SK-N-SH (cell line): ENCODE data around the gene CTCF. TPM values are rescaled to one million over a fixed set of nuclear protein-coding genes. Genes with fewer than 3 reads are reported as not detected.

Experiments
- CTCF ChIA-PET: fragments of 300-600, 350-600 bp; formaldehyde crosslinking; extraction: SDS; loops from one replicate; lab custom pipeline; 2021; lab: Yijun Ruan, JAX
- POLR2A ChIA-PET: fragments of 350-600 bp; sonication (Branson Sonifier 250); formaldehyde crosslinking; extraction: SDS; loops from one replicate; lab custom pipeline; 2020; ENCODE audit warnings: antibody characterized with exemption, inconsistent platforms; lab: Yijun Ruan, JAX
- DNase-seq: peaks from one replicate; pipeline ENCODE4 v3.0.0; 2012
- H2AFZ ChIP-seq: fragments of 200-600 bp; sonication (generic); 2 replicates; pipeline ENCODE4 v1.8.1; 2016; ENCODE audit warnings: antibody characterized with exemption, mild to moderate bottlenecking, low read depth
- H3F3A ChIP-seq: fragments of 200-600 bp; sonication (generic); replicated peaks from 2 replicates; pipeline ENCODE3; 2016; ENCODE audit warnings: antibody characterized with exemption, mild to moderate bottlenecking; ENCODE audit not compliant: insufficient read depth
- H3K27ac ChIP-seq, 2 experiments: fragments of 200-500 bp in 1 of 2; fragments of 200-600 bp in 1 of 2; sonication (Bioruptor generic) in 1 of 2; sonication (generic), shearing (Covaris generic) in 1 of 2; 2 replicates each; pipeline versions ENCODE4 v1.5.1 to v1.6.1; 2014 to 2016; ENCODE audit warnings: low read depth in 2 of 2, inconsistent platforms in 1 of 2, low read length in 1 of 2, mild to moderate bottlenecking in 1 of 2, mixed read lengths in 1 of 2
- H3K27me3 ChIP-seq: fragments of 200-600 bp; sonication (generic), shearing (Covaris generic); 2 replicates; pipeline ENCODE4 v1.6.1; 2016; ENCODE audit warnings: mixed run types; ENCODE audit not compliant: insufficient read depth
- H3K36me3 ChIP-seq, 2 experiments: fragments of 200-500 bp in 1 of 2; fragments of 200-600 bp in 1 of 2; sonication (Bioruptor generic) in 1 of 2; sonication (generic) in 1 of 2; replicated peaks in 1 of 2; 2 replicates each; pipeline versions ENCODE3 to v1.5.1; 2014 to 2016; ENCODE audit warnings: low read length in 1 of 2, mild to moderate bottlenecking in 1 of 2; ENCODE audit not compliant: insufficient read depth in 2 of 2, control insufficient read depth in 1 of 2
- H3K4me1 ChIP-seq, 2 experiments: fragments of 200-500 bp in 1 of 2; fragments of 200-600 bp in 1 of 2; sonication (Bioruptor generic) in 1 of 2; sonication (generic), shearing (Covaris generic) in 1 of 2; 2 replicates each; pipeline versions ENCODE4 v1.5.1 to v1.6.1; 2014 to 2016; ENCODE audit warnings: low read depth in 1 of 2, low read length in 1 of 2, mixed run types in 1 of 2; ENCODE audit not compliant: insufficient read depth in 2 of 2, control insufficient read depth in 1 of 2
- H3K4me2 ChIP-seq: fragments of 200-600 bp; sonication (generic), shearing (Covaris generic); 2 replicates; pipeline ENCODE4 v1.6.1; 2017; ENCODE audit warnings: mixed run types
- H3K4me3 ChIP-seq, 2 experiments: fragments of 200-500 bp in 1 of 2; fragments of 200-600 bp in 1 of 2; sonication (Bioruptor generic) in 1 of 2; sonication (generic), shearing (Covaris generic) in 1 of 2; 2 replicates each; pipeline versions ENCODE4 v1.5.1 to v1.8.1; 2014 to 2016; ENCODE audit warnings: low read depth in 2 of 2, inconsistent platforms in 1 of 2, low read length in 1 of 2, mild to moderate bottlenecking in 1 of 2, mixed read lengths in 1 of 2, moderate library complexity in 1 of 2
- H3K79me2 ChIP-seq: fragments of 200-600 bp; sonication (generic); 2 replicates; pipeline ENCODE4 v1.8.1; 2017; ENCODE audit warnings: mild to moderate bottlenecking; ENCODE audit not compliant: insufficient read depth
- H3K9ac ChIP-seq: fragments of 200-600 bp; sonication (generic); 2 replicates; pipeline ENCODE4 v1.6.1; 2017; ENCODE audit warnings: mixed run types
- H3K9me2 ChIP-seq: fragments of 200-600 bp; sonication (generic); 2 replicates; pipeline ENCODE4 v1.6.1; 2017; ENCODE audit warnings: mixed run types
- H3K9me3 ChIP-seq: fragments of 200-600 bp; sonication (generic); 2 replicates; pipeline ENCODE4 v1.6.1; 2017; ENCODE audit warnings: mixed run types, mild to moderate bottlenecking, moderate library complexity
- H4K20me1 ChIP-seq: fragments of 200-600 bp; sonication (generic); 2 replicates; pipeline ENCODE4 v1.6.1; 2017; ENCODE audit warnings: mild to moderate bottlenecking, mixed run types; ENCODE audit not compliant: insufficient read depth
- CHD2 ChIP-seq: fragments of 150-350 bp; IDR thresholded peaks from 2 replicates; pipeline ENCODE4 v1.6.1; 2018; ENCODE audit warnings: low read length; ENCODE audit not compliant: partially characterized antibody
- CTCF ChIP-seq: fragments of 200-600 bp; sonication (generic); IDR thresholded peaks from 2 replicates; pipeline ENCODE4 v1.6.1; 2017; ENCODE audit warnings: antibody characterized with exemption, mild to moderate bottlenecking, moderate library complexity
- EZH2phosphoT487 ChIP-seq: fragments of 200-600 bp; sonication (generic); IDR thresholded peaks from 2 replicates; pipeline ENCODE4 v1.6.1; 2017; ENCODE audit warnings: low read depth, mixed run types, mild to moderate bottlenecking, antibody characterized with exemption, moderate library complexity, borderline replicate concordance
- FOXJ3 ChIP-seq: sonication (generic); formaldehyde crosslinking; IDR thresholded peaks from 2 replicates; pipeline ENCODE4 v1.5.1; 2020; ENCODE audit warnings: mild to moderate bottlenecking, missing genetic modification reagents
- GABPA ChIP-seq: IDR thresholded peaks from 2 replicates; pipeline ENCODE4 v1.4.0; 2012; ENCODE audit warnings: low read depth, mild to moderate bottlenecking
- JUND ChIP-seq: IDR thresholded peaks from 2 replicates; pipeline ENCODE4 v1.4.0; 2012
- NFIC ChIP-seq: IDR thresholded peaks from 2 replicates; pipeline ENCODE4 v1.4.0; 2012; ENCODE audit warnings: borderline replicate concordance
- RFX5 ChIP-seq: IDR thresholded peaks from 2 replicates; pipeline ENCODE4 v1.6.1; 2012; ENCODE audit warnings: mild to moderate bottlenecking, improper control_type of control experiment, low read length
- SIN3A ChIP-seq: IDR thresholded peaks from 2 replicates; pipeline ENCODE4 v1.6.1; 2012; ENCODE audit warnings: low read depth, mild to moderate bottlenecking, low read length, moderate library complexity, borderline replicate concordance
- USF1 ChIP-seq: IDR thresholded peaks from 2 replicates; pipeline ENCODE4 v1.4.0; 2012; ENCODE audit warnings: low read depth, borderline replicate concordance
- ZBTB33 ChIP-seq: IDR thresholded peaks from 2 replicates; pipeline ENCODE4 v1.4.0; 2012; ENCODE audit warnings: low read depth, borderline replicate concordance
- WGBS: methylation state at CpG from one replicate; pipeline ENCODE4 v1.1.6; 2017; ENCODE audit warnings: low lambda C conversion rate; 5-methylcytosine and 5-hydroxymethylcytosine counted together
- polyA plus RNA-seq, 3 experiments: library from polyadenylated mRNA; depleted of rRNA; stranded (reverse); fragments of >200 nt; gene quantifications; 2 replicates each; pipeline ENCODE4 v1.2.3, GENCODE V29; 2012
- TF ChIP-seq, protein P1 (sequence below): fragments of 150-350 bp; IDR thresholded peaks from 2 replicates; pipeline ENCODE4 v1.6.1; 2017; ENCODE audit warnings: antibody characterized with exemption, low read length, low read depth, borderline replicate concordance
- TF ChIP-seq, protein P2 (sequence below): IDR thresholded peaks from 2 replicates; pipeline ENCODE4; 2012
- TF ChIP-seq, protein P3 (sequence below): fragments of 150-350 bp; IDR thresholded peaks from 2 replicates; pipeline ENCODE4 v1.6.1; 2016; ENCODE audit warnings: mild to moderate bottlenecking, low read depth, low read length

Gene CTCF
- polyA plus RNA-seq, 1 of the 3 experiments (the other 2 are of a cell fraction), result 19.6 TPM

- TF ChIP-seq, protein P1, sequence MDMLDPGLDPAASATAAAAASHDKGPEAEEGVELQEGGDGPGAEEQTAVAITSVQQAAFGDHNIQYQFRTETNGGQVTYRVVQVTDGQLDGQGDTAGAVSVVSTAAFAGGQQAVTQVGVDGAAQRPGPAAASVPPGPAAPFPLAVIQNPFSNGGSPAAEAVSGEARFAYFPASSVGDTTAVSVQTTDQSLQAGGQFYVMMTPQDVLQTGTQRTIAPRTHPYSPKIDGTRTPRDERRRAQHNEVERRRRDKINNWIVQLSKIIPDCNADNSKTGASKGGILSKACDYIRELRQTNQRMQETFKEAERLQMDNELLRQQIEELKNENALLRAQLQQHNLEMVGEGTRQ, result no peak
- TF ChIP-seq, protein P2, sequence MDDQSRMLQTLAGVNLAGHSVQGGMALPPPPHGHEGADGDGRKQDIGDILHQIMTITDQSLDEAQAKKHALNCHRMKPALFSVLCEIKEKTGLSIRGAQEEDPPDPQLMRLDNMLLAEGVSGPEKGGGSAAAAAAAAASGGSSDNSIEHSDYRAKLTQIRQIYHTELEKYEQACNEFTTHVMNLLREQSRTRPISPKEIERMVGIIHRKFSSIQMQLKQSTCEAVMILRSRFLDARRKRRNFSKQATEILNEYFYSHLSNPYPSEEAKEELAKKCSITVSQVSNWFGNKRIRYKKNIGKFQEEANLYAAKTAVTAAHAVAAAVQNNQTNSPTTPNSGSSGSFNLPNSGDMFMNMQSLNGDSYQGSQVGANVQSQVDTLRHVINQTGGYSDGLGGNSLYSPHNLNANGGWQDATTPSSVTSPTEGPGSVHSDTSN, result no peak
- TF ChIP-seq ZBTB33 (no peak), SIN3A (no peak), USF1 (no peak), JUND (no peak), CTCF (no peak), FOXJ3 (CRISPR knock-in tag) (no peak), EZH2phosphoT487 (no peak), CHD2 (no peak), GABPA (no peak), NFIC (no peak), RFX5 (no peak)
- TF ChIP-seq, protein P3, sequence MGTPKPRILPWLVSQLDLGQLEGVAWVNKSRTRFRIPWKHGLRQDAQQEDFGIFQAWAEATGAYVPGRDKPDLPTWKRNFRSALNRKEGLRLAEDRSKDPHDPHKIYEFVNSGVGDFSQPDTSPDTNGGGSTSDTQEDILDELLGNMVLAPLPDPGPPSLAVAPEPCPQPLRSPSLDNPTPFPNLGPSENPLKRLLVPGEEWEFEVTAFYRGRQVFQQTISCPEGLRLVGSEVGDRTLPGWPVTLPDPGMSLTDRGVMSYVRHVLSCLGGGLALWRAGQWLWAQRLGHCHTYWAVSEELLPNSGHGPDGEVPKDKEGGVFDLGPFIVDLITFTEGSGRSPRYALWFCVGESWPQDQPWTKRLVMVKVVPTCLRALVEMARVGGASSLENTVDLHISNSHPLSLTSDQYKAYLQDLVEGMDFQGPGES, result no peak
- Histone ChIP-seq H3K36me3 (no peaks in the 10 kb centered on the region), H3K9me3 (no peaks in the 10 kb centered on the region), H3K27ac (peak overlapping the region; percentile 90 to 96), H4K20me1 (peaks cover 20% of the 10 kb centered on the region), H3K4me2 (peak overlapping the region; percentile 89), H3K27me3 (no peaks in the 10 kb centered on the region), H3K79me2 (peaks cover 42% of the 10 kb centered on the region), H2AFZ (no peak overlapping the region), H3K4me1 (peaks cover 5 to 13% of the 10 kb centered on the region in 2 experiments; a peak in 3 of 4 replicates), H3K4me3 (peak overlapping the region in 1 of 2 experiments; percentile 75; a peak in 3 of 4 replicates), H3F3A (peaks cover 21% of the 10 kb centered on the region), H3K9ac (peak overlapping the region; percentile 81; the same call in 1 of the 2 replicates), H3K9me2 (no peaks in the 10 kb centered on the region)
- no peak for DNase-seq
- ChIA-PET POLR2A (interaction anchor here (0.6 kb wide), 1 partner anchor 334 kb away, joined by 3 read pairs; the partner anchor contains the start of gene TMEM208), CTCF (interaction anchor here (2.1 to 11.6 kb wide), 7 partner anchors 12 to 83 kb away, joined by 7 to 86 read pairs (median 21); partner anchors contain the start of genes CARMIL2 and RIPOR1)
- 91% methylated on average over 8 of the region's 8 CpGs for WGBS
These were observed 1.4 kb upstream of the CTCF start for GRCh38 chr16:67560827-67561342.
